Upper lobe of right lung (tissue), 1 donor: ENCODE results near the gene CMIP. TPM values are rescaled to one million over a fixed set of nuclear protein-coding genes. Genes with fewer than 3 reads are reported as not detected.
A peak's percentile ranks its signal among the peaks of the same experiment; 100 is the strongest.

ENCODE experiments used
- ATAC-seq: fragments of 200-7000 bp; cut with Tn5 transposase; one replicate; pipeline ENCODE4 v1.9.1; 2020; ENCODE audit warnings: mild to moderate bottlenecking, moderate library complexity
- DNase-seq: peaks from one replicate; pipeline ENCODE4 v3.0.0-alpha.2; 2020
- H3K27ac ChIP-seq: fragments of 200-600 bp; one replicate; pipeline ENCODE4 v1.8.0; 2022
- H3K27me3 ChIP-seq: fragments of 200-600 bp; one replicate; pipeline ENCODE4 v1.8.0; 2022; ENCODE audit warnings: mild to moderate bottlenecking
- H3K36me3 ChIP-seq: fragments of 200-600 bp; one replicate; pipeline ENCODE4 v1.8.0; 2022
- H3K4me1 ChIP-seq: fragments of 200-600 bp; one replicate; pipeline ENCODE4 v1.8.0; 2022
- H3K4me3 ChIP-seq: fragments of 200-600 bp; one replicate; pipeline ENCODE4 v1.8.0; 2022; ENCODE audit warnings: mild to moderate bottlenecking
- H3K9me3 ChIP-seq: fragments of 200-600 bp; one replicate; pipeline ENCODE4 v1.8.0; 2022
- CTCF ChIP-seq: fragments of 200-600 bp; IDR thresholded peaks from one replicate; pipeline ENCODE4 v1.8.0; 2022; ENCODE audit warnings: antibody characterized with exemption
- intact Hi-C: fragments of 100-400 bp; cut with DNase I; formaldehyde crosslinking; loops from one replicate; pipeline ENCODE4 v1.11.0; 2022
- total RNA-seq: library from RNA; stranded (reverse); fragmentation: NEBNext Ultra II Directional; extraction: Animal tissue kit (Norgen Biotek cat#: 25700); gene quantifications from one replicate; pipeline ENCODE4 v1.2.1, GENCODE V29; 2021
- donor health status: DM: no; HTN: yes; CAD: no; lungs with severe emphysema.

CMIP gene
- total RNA-seq, 1 donor from 2014 or later, result 73.8 TPM

DNA sequence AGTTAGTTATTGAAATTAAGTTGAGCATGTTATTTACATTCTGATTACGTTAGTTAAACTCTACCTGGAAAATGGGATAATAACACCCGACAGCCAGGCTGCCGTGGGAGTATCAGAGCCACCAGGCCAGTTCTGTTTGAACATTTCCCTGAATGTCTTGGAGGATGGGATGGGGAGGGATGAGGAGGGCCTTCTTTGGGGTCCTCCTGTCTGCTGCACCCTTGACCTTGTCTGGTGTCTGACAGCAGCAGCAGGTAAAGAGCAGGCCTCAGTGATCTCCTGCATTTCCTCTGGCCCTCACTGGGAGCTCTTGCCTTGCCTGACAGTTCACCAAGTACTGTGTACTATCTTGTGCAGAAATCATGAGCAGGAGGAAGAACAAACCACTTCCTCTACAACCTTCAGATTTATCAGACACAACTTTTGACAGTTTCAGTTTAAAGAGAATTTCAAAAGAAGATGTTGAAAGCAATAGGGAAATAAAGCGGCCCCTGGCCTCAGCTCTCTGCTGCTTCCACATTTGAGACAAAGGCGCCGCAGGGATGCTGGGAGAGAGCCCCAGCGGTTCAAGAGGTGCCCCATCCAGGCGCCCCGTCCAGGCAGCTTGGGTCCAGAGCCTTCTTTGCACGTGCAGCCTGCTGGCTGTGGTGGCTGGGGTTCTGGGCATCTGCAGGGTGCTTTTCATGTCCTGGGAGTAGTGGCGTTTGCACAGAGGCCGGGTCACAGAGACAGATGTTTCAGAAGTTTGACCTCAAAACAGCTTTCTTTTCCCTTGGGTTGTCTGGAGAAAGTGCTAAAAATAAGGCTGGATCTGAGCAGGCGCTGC lies 25.3 kb downstream of the CMIP start:
- no peaks in the 10 kb centered on the region for H3K36me3 ChIP-seq
- peak overlapping the region; percentile 53 for H3K27ac ChIP-seq
- H3K4me3 ChIP-seq, result no peak overlapping the region
- H3K9me3 ChIP-seq, result no peaks in the 10 kb centered on the region
- H3K4me1 ChIP-seq, result peaks cover 67% of the 10 kb centered on the region
- intact Hi-C loops, result no loop called here
- no peaks in the 10 kb centered on the region for H3K27me3 ChIP-seq
- TF ChIP-seq CTCF, result no peak
- DNase-seq (no peak), ATAC-seq (peak; percentile 75)

GRCh38 chr16:81470796-81471636 lies 26.4 kb downstream of the CMIP start:
- DNase-seq (no peak), ATAC-seq (no peak)
- Histone ChIP-seq H3K4me3 (no peak overlapping the region), H3K36me3 (no peaks in the 10 kb centered on the region), H3K27ac (peak overlapping the region; percentile 53), H3K4me1 (peaks cover 63% of the 10 kb centered on the region), H3K9me3 (no peaks in the 10 kb centered on the region), H3K27me3 (no peaks in the 10 kb centered on the region)
- no peak for TF ChIP-seq CTCF
- intact Hi-C loops, result no loop called here

- H3K4me3 ChIP-seq, result no peak overlapping the region
- no peak for ATAC-seq
- no peaks in the 10 kb centered on the region for H3K27me3 ChIP-seq
- intact Hi-C loops, result no loop called here
- no peak for TF ChIP-seq CTCF
- no peak for DNase-seq
- H3K27ac ChIP-seq, result no peak overlapping the region
- H3K36me3 ChIP-seq, result no peaks in the 10 kb centered on the region
- no peaks in the 10 kb centered on the region for H3K9me3 ChIP-seq
- peaks cover 64% of the 10 kb centered on the region for H3K4me1 ChIP-seq
Measured at GRCh38 chr16:81471882-81472281, 27.3 kb downstream of the CMIP start.

DNA sequence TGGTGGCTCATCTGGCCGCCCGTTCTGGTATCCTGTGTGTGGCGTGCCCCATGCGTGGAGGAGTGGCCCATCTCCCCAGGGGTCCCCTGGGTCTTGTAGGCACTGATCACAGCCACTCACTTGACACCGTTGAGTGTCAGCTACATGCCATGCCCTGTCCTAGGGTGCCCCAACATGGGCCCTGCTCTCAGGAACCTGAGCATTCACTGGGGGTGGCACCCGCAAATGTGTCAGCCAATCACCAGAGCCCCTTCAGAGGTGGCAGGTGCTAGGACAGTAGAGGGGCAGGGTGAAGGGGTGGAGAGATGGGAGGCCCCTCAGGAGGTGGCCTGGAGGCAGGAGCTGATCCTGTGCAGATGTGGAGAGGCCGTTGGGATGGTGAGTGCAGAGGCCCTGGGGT lies 27.8 kb downstream of the CMIP start:
- H3K36me3 ChIP-seq, result no peaks in the 10 kb centered on the region
- peak; percentile 3 for ATAC-seq
- H3K4me1 ChIP-seq, result peaks cover 70% of the 10 kb centered on the region
- no peak for DNase-seq
- intact Hi-C loops, result no loop called here
- H3K4me3 ChIP-seq, result no peak overlapping the region
- no peak overlapping the region for H3K27ac ChIP-seq
- no peak for TF ChIP-seq CTCF
- no peaks in the 10 kb centered on the region for H3K27me3 ChIP-seq
- no peaks in the 10 kb centered on the region for H3K9me3 ChIP-seq

DNA sequence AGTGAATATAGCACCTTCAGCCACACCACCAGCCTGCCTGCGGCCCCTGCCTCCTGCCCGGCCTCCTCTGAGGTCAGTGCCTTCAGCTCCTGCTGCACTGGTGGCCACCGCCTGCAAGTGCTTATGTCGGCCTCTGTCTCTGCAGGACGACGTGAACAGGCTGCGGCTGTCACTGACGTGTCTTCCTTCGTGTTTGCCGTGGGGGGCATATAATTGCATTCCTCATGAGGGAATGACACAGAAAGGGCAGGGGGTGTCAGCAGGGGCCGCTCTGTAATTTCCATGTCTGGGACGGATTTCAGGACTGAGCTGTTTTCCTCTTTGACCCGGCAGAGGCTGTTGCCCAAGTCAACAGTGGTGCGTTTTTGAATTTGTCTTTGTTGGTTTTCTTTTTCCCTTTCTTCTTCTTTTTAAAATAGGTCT lies 28.5 kb downstream of the CMIP start:
- ATAC-seq, result no peak
- TF ChIP-seq CTCF, result no peak
- H3K27ac ChIP-seq, result no peak overlapping the region
- H3K9me3 ChIP-seq, result no peaks in the 10 kb centered on the region
- H3K27me3 ChIP-seq, result no peaks in the 10 kb centered on the region
- H3K36me3 ChIP-seq, result no peaks in the 10 kb centered on the region
- DNase-seq, result no peak
- H3K4me3 ChIP-seq, result no peak overlapping the region
- intact Hi-C loops, result no loop called here
- H3K4me1 ChIP-seq, result peaks cover 74% of the 10 kb centered on the region
